HG02884 (cell line): ENCODE results near the gene HSD17B14.
A peak's percentile ranks its signal among the peaks of the same experiment; 100 is the strongest.
"Not testable (repeated sequence)": the region's sequence is repeated elsewhere in the genome, so short reads cannot be mapped to it uniquely, and the experiment has no call there.

Experiments used
- ATAC-seq: cut with Tn5 transposase; IDR thresholded peaks from one replicate; pipeline ENCODE4 v1.9.1; 2021; ENCODE audit warnings: mild to moderate bottlenecking, moderate library complexity; ENCODE audit not compliant: unreplicated experiment

Gene HSD17B14

DNA sequence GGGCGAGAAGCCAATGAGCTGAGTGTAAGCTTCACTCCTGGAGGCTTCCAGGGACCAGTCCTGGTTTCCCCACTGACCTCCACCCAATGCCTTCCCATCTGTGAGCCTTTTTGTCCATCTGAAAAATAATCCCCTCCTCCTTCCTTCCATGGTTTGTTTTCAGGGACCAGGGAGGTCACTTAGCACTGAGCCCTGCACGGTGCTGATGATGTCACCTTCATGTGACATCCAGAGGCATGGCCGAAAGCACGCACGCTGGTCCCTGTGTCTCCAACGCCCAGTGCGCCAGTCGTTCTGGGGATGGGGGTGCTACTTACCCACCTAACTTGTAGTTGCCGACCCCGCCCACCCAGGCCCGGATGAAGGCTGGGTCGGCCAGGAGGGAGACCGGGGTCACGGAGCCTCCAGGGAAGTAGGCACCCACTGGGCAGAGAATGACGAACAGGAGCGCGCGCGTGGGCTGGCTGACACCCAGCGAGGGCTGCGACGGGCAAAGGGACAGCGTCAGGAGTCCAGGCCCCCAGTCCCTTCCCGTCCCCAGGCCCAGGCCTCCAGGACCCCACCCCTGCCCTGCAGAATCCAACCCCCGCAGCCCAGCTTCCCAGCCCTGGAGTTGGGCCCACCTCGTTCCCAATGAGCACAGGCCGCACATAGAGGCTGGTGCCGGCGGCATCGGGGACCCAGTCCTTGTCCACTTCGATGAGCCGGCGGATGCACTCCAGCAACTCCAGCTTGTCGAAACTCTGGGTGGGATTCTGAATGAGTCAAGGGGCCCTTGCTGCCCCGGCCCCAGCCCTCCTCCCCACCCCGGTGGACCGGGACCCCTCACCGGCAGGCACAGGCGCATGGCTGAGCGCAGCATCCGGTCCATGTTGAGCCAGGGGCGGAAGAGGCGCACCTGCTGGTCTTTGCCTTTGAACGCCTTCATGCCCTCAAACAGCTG, 36.7 kb downstream of the HSD17B14 start:
- ATAC-seq, result no peak

DNA sequence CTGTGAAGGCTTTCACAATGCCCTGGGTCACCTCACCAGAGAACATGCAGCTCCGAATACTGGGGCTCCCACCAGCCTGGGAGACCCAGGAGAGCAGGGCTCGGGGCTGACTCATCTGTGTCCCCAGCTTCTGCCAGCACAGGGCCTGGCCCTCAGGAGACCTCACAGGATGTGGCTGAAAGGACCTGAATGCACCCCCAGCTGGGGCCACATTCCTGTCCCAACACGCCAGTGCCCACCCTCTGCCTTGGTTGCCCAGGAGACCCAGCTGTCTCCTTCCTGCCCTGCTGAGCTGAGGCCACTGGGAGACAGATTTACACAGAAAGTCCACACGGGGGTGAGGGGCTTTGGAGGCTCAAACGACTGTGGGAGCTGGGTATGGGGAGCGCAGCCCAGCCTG, 37.4 kb downstream of the HSD17B14 start:
- ATAC-seq, result no peak

DNA sequence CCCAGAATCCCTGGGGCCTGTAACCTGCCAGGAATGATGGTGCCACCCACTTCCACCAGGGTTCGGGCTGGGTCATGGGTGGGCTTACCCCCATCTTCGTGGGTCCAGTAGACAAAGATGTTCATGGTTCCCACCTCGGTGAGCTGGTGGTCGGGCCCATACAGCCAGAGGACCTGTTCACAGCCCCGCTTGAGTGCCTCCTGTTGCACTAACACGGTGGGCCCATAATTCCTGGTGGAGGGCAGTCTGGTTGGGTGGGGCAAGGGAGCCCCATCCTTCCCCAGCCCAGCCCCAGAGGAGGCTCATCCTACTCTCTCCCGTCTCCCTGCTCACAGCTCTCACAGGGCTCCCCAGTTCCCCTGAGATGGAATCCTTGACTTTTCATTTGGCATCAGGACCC, 39.2 kb downstream of the HSD17B14 start:
- no peak for ATAC-seq

DNA sequence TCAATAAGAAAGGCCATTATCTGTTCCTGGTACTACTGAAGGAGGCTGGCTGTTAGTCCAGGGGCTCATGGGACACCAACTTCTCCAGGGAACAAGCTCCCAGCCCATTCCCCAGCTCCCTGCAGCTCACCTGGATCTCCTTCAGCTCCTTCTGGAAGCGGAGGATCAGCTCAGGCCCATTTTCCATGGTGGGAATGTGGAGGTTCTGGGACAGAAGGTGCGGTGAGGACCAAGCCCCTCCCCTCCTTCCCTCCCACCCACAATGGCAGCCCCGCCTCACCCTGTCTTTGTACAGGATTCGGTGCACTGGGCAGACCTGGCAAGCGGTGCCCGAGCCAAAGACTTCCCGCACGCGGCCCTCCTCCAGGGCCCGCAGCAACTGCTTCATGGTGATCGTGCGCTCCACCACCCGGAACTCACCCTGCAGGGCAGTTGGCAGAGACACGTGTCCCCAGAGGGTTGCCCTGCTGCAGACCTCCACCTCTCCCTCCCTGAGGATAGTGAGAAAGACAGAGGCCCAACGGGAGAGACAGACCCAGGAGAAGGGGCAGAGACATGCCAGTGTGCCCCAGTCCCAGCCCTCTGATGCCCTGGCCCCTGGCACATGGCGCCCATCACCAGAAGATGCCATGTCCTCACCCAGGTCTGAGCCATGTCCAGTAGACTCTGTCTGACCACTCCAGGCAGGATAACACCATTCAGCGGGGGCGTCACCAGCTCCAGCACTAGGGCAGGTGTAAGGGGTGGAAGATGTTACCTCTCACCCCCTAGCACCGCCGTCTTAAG, 39.8 kb downstream of the HSD17B14 start:
- ATAC-seq, result no peak

DNA sequence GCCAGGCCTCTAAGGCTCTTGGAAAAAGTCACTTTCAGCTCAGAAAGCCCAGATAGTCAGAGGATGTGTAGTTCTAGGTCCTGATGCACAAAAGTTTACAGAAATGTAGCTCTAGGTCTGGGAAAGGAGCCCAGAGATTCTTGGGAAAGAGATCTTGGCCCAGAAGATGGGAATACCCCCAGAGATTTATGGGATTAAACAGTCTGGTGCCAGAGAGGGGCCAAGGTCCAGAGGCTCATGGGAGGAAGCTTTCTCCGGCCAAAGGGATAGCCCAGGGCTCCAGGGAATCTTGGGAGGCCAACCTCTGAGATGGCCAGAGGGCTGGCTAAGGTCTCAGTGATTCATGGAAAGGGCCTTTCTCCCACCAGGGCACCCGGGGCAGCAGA, 40.6 kb downstream of the HSD17B14 start:
- ATAC-seq, result no peak

DNA sequence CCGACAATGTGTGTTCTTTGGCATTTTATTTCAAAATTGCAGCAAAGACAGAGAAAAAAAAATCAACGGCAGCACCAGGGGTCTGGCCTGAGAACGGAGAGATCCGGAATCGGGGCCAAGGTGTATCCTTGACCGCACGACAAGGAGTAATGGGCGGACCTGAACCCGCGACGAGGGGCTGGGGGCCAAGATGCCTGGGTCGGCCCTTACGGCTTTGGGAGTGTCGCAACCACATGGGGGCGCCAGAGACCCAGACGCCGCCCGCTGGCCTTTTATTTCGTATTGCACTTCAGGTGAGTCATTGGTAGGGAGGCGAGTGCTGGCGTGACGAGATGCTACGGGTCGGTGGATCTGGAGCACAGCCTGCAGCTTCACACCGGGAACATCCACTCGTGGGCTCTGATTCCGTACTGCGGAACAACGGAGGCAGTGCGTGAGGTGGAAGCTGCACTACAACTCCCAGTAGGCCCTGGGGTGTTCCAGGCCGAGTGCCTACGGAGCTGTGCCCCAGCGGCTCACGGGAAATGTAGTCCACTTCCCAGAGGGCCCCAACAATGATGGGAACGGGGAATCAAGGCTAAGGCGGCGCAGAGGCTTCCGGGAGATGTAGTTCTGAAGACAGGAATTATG, 41.1 kb downstream of the HSD17B14 start:
- peak; percentile 91 for ATAC-seq

DNA sequence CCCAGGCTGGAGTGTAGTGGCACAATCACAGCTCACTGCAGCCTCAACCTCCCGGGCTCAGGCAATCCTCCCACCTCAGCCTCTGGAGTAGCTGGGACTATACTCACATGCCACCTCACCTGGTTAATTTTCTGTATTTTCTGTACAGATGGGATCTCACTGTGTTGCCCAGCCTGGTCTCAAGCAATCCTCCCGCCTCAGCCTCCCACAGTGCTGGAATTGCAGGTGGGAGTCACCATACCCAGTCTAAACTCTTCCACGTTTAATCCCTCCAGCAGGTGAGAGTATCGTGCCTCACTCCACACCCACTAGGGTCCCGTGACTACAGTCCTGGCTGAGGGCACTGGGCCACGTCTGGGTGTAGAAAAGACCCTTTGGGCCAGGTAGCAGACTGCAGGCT, 42.0 kb downstream of the HSD17B14 start:
- ATAC-seq, result no peak

DNA sequence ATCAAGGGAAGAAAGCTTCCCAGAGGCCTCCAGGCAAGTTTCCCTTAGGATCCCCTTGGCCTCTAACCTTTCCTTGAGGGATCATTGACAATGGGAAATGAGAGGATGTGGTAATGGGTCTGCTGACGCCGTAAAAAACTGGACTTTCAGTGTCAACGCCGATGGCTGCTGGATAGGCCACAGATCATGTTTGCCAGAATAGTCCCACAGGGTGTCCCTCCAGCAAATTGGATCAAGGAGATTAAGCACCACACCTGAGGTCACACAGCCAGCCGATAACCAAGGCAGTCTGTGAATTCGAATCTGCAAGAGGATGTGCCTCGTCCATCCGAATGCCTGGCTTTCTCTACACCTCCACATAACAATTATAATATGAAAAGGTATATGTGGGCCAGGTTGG, 43.0 kb downstream of the HSD17B14 start:
- no peak for ATAC-seq

DNA sequence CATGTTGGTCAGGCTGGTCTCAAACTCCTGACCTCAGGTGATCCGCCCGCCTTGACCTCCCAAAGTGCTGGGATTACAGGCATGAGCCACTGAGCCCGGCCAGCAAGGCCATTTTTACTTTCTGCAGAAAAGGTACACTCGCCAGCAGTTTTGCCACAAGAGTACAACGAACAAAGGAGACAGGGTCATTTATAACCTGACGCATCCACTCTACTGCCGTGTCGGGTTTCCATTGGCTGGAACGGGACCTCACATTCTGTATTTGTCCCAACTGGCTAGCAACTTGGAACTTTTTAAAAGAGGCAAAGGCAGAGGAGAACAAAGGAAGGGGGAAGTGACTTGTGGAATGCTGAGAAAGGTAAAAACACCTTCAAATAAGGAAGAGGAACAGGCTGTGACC, 49.0 kb downstream of the HSD17B14 start:
- not testable (repeated sequence) for ATAC-seq

DNA sequence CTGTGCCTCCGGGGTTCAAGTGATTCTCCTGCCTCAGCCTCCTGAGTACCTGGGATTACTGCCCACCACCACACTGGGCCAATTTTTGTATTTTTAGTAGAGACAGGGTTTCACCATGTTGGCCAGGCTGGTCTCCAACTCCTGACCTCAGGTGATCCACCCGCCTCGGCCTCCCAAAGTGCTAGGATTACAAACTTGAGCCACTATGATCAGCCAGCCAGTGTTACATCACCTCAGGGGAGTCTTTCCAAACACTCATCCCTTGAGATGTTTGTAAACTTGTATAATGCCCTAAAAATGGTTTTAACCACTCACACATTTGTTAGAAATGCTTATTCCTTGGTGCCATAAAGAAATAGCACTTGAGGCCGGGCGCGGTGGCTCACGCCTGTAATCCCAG, 49.9 kb downstream of the HSD17B14 start:
- not testable (repeated sequence) for ATAC-seq

DNA sequence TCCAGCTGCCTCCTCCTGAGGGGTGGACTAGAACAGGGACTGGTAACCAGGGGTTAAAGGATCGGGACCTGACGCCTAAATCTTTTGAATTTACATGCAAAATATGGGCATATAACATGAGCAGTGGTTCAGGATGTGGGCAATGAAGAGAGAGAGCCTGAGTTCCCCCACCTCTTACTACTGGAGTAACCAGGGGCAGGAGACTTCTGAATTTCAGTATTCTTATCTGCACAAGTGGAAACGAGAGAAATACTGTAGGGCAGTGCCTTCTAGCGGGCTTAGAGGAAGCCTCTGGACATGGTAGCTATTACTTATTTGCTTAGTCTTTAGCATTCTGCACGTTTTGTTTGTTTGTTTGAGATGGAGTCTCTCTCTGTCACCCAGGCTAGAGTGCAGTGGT, 51.8 kb downstream of the HSD17B14 start:
- no peak for ATAC-seq

DNA sequence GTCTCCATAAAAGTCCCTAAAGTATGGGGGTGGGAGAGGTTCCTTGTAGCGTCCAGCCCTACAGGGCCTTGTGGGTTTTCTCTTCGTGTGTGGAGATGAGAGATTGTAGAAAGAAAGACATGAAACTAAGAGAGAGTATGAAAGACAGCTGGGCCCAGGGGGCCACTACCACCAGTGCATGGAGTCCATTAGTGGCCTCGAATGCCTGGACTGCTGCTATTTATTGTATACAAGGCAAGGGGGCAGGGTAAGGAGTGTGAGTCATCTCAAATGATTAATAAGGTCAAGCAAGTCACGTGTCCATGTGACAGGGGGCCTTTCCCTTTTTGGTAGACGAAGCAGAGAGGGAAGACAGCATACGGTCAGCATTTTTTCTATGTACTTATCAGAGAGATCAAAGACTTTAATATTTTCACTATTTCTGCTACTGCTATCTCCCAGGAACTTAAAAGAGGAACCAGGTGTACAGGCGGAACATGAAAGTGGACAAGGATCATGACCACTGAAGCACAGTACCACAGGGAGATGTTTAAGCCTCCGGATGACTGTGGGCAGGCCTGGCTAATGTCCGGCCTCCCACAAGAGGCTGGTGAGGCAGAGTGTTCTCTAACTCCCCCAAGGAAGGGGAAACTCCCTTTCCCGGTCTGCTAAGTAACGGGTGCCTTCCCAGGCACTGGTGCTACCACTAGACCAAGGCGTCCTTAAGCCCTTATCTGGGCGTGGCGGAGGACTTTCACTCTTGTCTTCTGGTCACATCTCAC, 55.5 kb downstream of the HSD17B14 start:
- no peak for ATAC-seq

DNA sequence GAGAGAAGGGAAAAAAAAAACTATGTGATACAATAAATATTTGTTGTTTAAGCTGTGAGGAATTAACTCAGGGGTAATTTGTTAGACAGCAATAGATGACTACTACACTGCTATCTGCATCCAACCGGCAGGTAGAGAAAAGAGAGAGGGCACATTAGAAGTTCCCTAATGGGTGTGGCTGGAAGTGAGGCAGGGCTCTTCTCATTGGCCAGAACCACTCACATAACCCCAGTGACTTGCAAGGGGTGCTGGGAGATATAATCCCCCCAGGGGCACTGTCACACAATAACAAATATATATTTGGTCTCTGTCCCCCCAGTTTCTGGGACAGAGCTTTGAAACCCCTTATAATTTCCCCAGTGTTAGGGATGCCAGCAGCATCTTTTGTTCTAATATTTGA, 56.7 kb downstream of the HSD17B14 start:
- ATAC-seq, result no peak

DNA sequence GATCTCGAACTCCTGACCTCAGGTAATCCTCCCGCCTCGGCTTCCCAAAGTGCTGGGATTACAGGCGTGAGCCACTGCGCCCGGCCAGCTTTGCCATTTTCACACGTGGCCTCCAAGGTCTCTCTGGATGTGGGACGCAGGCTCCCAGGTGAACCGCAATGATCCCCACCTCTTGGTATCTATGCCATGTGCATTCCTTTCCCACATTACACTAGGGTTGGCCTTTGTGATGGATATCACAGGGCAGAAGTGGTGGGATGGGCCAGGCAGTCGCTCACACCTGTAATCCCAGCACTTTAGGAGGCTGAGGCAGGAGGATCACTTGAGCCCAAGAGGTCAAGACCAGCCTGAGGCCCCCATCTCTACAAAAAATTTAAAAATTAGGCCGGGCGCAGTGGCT, 58.6 kb downstream of the HSD17B14 start:
- no peak for ATAC-seq

DNA sequence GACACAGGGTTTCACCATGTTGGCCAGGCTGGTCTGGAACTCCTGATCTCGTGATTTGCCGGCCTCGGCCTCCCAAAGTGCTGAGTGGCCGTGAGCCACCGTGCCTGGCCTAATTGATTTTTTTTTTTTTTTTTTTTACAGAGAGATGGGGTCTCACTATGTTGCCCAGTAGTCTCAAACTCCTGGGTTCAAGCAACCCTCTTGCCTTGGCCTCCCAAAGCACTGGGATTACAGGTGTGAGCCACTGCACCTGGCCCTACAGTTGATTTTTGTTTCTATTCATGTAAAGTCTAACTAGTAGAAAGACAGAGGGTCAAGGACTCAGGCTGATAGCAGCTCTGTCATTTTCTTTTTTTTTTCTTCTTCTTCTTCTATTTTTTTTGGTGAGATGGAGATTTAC, 59.2 kb downstream of the HSD17B14 start:
- no peak for ATAC-seq

DNA sequence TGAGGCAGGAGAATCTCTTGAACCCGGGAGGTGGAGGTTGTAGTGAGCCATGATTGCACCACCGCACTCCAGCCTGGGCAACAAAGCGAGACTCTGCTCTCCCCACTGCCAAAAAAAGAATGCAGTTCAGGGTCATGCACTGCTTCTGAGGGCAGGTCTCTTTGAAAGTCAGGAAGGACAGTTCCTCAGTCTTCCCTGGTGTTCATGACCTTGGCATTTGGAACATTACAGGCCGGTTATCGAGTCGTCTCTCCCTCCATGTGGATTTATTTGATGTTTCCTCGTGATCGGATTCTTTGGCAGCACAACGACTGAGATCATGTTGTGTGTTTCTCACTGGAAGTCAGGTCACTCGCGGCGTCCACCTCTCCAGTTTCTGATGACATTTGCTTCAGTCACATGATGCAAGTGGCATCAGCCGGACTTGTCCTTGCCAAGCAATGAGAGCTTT, 63.8 kb downstream of the HSD17B14 start:
- ATAC-seq, result no peak

DNA sequence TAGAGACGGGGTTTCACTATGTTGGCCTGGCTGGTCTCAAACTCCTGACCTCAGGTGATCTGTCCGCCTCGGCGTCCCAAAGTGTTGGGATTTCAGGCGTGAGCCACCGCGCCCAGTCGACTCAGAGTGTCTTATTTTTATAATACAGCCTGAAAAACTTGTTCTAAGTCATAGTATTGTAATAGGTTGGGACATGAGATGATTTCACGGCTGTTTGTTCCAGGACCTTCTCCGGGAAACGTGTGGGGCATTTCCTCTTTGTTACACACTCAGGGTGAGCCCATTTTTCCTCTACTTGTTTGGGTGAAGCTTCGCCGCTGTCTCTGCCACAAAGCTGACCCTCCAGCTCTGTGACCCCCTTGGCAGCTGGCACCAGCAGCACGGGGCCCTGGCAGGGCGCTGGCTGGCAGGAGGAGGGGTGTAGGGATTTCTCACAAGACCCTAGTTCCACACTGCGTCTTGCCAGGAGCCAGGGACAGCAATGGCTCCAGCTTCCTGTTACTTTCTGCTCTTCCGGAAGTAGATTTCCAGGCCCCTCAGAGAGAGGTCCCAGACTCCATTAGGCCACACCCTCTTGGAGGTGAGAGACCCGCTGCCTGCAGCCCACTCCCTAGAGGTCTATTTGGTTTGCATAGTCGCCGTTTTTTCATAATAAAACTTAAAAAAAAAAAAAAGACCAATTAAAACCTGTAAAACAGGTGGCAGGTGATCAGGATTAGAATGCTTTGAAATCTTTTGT, 65.4 kb downstream of the HSD17B14 start:
- ATAC-seq, result no peak

DNA sequence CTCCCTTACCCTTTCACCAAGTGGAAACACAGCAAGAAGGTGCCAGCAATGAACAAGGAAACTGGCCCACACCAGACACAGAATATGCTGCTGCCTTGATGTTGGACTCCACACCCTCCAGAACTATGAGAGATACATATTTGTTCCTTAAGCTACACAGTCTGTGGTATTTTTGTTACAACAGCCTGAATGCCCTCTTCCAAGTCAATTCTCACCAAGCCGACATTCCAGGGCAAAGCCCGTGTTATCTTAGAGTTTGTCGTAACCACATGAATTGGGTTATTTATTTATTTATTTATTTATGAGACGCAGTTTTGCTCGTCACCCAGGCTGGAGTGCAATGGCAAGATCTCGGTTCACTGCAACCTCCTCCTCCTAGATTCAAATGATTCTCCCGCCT, 66.0 kb downstream of the HSD17B14 start:
- no peak for ATAC-seq

DNA sequence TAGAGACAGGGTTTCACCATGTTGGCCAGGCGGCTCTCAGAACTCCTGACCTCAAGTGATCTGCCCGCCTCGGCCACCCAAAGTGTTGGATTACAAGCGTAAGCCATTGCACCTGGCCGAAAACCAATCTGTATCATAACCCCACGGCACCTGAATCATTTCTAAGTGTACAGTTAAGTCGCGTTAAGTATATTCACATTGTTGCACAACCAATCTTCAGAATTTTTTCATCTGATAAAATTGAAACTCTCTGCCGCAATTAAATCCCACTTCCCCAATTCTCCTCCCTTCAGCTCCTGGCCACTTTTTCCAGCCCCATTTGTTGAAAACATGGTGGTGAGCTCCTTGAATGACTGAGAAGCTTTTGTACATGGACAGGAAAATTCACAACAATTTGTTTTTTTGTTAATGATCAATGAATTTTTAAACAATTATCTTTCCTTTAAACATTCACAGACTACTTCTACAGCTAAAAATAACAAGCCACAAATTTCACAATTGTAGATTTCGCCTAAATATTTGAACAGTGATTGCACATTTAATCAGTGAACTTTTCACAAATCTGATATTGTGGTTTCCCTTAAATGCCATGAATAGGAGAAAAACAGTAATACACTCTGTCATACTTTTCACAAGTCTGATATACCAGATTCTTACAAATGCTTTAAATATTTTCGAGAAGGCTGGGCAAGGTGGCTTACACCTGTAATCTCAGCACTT, 67.1 kb downstream of the HSD17B14 start:
- ATAC-seq, result no peak
